ENCODE data around the gene RINL. TPM values are rescaled to one million over a fixed set of nuclear protein-coding genes. Genes with fewer than 3 reads are reported as not detected.
A peak's percentile ranks its signal among the peaks of the same experiment; 100 is the strongest.

Gene RINL
- polyA plus RNA-seq, 4 donors: 2.9 to 10.6 (median 6.7) TPM

GRCh38 chr19:38850976-38851621, 27.0 kb downstream of the RINL start:
- no peak for DNase-seq (ENCODE audit: low read depth in 4 of 4, low spot score in 3 of 4)

DNA sequence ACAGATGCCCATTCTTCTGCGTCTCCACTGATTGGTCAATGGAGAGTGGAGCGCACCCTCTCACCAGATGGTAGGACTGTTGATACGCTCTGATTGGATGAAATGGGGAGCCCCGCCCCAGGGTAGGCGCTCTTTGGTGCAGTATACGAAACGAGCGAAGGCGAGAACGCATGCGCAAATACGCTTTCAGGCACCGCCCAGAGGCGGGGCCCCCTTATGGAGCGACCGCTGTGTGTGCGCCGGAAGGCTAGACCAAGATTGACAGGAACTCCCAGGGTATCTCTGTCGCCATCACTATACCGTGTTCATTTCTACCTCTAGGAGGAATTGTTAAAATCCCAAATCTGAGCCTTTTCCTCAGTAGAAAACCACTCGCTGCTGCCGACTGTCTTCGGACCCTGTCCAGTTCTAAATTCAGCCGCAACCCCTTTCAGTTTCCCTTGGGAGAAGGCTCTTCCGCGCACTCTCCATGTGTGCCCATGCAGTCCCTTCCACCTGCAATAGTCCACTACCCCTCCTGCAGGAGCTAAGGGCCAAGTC, 27.6 kb downstream of the RINL start:
- DNase-seq (ENCODE audit: low read depth in 4 of 4, low spot score in 3 of 4): peak in 1 of 4 donors; percentile 100

DNA sequence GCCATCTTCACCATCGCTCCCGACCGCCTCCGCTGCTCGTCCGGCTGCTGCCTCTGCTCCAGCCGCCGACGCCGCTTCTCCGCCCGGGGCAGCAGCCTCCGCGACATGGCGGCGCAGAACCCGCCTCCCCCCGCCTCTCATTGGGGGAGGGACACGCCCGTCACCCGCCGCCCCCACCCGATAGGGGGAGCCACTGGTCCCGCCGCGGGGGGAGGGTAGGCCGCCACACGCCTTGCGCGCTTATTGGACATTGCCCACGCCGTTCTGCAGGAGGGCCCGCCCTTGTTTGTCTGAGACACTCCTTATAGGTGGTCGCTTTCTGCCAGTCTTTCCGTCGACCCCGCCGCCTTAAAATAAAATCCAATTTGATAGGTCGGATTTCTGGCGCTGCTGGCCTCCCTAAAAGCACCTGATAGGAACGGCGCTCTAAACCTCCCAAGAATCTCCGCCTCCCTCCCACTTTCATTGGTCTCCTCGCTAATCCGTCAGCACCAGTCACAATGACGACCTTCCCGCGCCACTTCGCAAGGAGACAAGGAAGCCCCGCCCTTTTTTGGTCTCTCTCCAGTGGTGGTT, 28.1 kb downstream of the RINL start, which contains the start of gene HNRNPL:
Gene HNRNPL, minus strand, starts transcription at position 127 of the 576 bp plus-strand sequence. Its CDS starts 20 bp downstream, at position 107.
- DNase-seq (ENCODE audit: low read depth in 4 of 4, low spot score in 3 of 4): peak in 3 of 4 donors; percentile 100

- peak; percentile 89 to 93 (median 92) for DNase-seq (ENCODE audit: low read depth in 4 of 4, low spot score in 3 of 4)
These were observed 28.8 kb downstream of the RINL start for GRCh38 chr19:38849147-38849859.

GRCh38 chr19:38848299-38849146, 29.6 kb downstream of the RINL start:
- no peak for DNase-seq (ENCODE audit: low read depth in 4 of 4, low spot score in 3 of 4)

GRCh38 chr19:38846097-38846496, 32.0 kb downstream of the RINL start:
- no peak for DNase-seq (ENCODE audit: low read depth in 4 of 4, low spot score in 3 of 4)

DNA sequence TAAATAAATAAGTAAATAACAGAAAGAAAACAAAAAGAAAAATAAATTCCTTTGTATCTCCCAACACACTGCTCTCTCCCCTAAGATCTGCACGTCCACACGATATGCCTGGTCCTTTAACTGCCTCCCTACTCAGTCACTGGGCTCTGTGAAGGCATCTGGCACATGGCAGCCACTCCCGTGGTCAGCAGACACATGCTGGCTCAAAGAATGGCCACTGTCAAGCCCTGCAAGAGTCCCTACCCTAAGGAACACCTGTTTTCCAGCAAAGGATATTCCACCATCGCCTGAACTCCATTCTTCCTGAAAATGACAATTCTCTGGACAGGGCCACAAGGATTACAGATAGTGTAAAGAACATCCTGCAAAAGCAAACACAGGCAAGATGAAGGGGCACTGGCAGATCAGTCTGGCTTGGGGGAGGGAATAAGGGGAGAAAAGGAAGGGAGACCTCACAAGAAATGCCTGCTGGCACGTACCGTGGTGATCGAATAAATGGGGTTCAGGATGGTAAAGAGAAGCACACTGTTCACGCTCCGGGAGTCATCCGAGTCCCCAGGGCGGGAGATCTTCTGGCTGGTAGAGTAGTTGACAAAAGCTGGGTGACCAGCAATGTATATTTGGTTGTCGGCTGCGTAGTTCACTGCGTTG, 32.6 kb downstream of the RINL start:
- DNase-seq (ENCODE audit: low read depth in 4 of 4, low spot score in 3 of 4): no peak

DNA sequence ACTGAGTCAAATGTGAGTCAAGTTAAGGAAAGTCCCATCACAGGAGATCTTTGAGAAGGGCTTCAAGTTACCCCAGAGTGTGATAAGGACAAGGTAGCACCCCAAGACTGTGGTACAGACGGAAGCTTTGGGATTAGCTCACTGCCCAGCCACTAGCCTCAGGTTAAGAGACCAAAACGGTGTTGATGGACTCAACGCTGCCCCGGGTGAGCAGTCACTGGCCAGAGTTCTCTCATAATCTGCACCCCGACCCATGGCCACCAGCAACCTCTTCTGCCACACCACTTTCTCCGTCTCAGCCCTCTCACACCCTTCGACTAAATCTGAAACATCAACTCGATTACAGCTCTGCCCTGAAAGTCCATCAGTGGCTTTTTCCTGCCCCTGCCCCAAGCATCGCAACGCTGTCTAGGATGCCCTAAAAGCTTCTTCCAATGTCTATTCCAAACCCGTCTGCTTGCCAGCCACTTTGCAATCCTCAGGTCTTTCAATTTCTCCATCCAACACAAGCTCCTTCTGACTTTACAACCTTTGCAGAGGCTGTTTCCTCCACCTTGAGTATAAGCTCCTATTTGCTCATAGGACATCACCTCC, 33.9 kb downstream of the RINL start:
- DNase-seq (ENCODE audit: low read depth in 4 of 4, low spot score in 3 of 4): no peak

DNA sequence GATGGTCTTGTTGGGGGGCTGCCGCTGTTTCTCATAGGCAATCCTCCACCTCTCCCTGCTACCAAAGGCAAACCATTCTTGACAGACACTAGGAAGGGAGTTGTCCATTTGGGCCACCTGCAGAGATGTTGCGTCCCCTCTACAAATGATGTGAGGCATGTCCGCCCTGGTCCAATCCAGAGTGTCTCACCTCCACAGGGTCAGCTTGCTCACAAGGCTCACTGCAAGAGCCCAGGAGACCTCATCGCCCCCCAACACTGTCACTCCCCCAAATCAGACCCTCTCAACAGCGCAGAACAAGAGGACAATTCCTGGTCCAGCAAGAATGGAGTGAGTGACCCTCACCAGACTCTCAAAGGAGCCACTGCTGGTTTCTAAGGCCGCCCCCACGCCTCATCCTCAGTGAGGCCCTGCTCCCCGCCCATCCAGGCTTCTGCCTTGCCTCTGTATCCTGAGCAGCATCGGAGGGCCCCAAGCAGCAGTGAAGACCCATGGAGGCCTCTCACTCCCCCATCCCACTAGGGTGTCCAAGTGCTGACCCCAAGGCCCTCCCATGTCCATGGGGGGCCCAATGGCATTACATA, 34.8 kb downstream of the RINL start:
- DNase-seq (ENCODE audit: low read depth in 4 of 4, low spot score in 3 of 4): no peak

GRCh38 chr19:38842439-38843174, 35.5 kb downstream of the RINL start:
- no peak for DNase-seq (ENCODE audit: low read depth in 4 of 4, low spot score in 3 of 4)

- no peak for DNase-seq (ENCODE audit: low read depth in 4 of 4, low spot score in 3 of 4)
These were observed 36.2 kb downstream of the RINL start for GRCh38 chr19:38841787-38842438.

GRCh38 chr19:38841180-38841766, 36.8 kb downstream of the RINL start:
- DNase-seq (ENCODE audit: low read depth in 4 of 4, low spot score in 3 of 4): no peak

DNA sequence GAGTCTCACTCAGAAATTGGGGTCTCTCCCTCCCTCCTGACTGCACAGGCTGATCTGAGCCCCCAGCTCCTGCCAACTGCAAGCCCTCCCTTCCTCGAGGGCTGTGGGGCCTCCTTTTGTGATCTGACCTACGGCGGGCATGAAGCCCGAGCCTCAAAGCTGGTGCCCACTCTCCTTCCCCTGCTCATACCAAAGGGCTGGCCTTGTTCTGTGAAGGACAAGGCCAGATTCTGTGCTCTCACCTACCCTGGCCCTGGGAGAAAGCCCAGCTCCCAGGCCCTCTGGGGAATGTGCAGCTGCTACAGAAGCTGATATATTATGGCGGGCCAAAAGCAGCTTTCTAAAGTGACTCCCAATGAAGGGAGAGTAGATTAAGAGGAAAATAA, 37.5 kb downstream of the RINL start:
- DNase-seq (ENCODE audit: low read depth in 4 of 4, low spot score in 3 of 4): no peak

DNA sequence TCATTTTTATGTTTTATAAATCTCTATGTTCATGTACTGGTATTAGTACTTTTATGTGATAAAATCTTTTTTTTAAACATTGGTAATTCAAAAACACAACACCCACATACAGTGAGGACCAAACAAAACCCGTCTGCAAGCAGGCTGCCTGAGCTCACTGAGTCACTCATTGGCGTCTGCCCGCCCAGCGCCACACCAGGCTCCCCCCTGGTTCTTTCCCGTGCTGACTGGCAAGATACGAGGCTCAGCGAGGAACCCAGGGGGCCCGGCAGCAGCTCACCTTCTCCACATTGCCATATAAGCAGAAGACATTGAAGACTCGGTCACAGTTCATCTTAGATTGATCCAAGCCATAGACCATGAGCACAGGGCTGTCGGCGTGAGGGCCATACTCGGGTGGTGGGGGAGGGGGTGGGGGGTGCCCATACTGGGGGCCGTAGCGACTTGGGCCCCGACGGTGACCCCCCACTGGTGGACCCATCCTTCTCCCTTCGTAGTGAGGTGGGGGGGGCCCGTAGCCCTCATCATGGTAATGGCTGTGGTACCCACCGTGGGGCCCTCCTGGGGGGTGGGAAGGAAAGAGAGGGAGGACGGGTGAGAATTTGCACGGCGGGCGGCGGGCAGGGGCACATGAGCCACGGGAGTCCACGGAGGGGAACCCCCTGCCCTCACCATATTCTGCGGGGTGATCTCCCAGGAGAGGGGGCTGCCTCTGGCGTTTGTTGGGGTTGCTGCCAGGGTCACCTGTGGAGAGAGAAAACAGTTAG, 38.1 kb downstream of the RINL start:
- no peak for DNase-seq (ENCODE audit: low read depth in 4 of 4, low spot score in 3 of 4)

- DNase-seq (ENCODE audit: low read depth in 4 of 4, low spot score in 3 of 4): no peak
These were observed 38.9 kb downstream of the RINL start for GRCh38 chr19:38838986-38839761.

Measured in left renal pelvis (tissue), 4 donors.